IMR-90 (cell line): Measurements from ENCODE around the gene STON2. TPM values are rescaled to one million over a fixed set of nuclear protein-coding genes. Genes with fewer than 3 reads are reported as not detected.

Source experiments
- ATAC-seq: fragments of 200-7000 bp; cut with Tn5 transposase; 2 replicates; pipeline ENCODE4 v1.9.1; 2020; ENCODE audit warnings: low read depth, mild to moderate bottlenecking, moderate library complexity
- BruUV-seq: library from RNA; stranded (reverse); fragments of 400-500 nt; replicated peaks from 2 replicates; lab custom pipeline; 2021; lab: Mats Ljungman, UMichigan
- CTCF ChIA-PET: fragments of 300-600 bp; formaldehyde crosslinking; extraction: SDS; loops from one replicate; lab custom pipeline; 2021; ENCODE audit warnings: antibody characterized with exemption; lab: Yijun Ruan, JAX
- POLR2A ChIA-PET: fragments of 300-600 bp; sonication (Branson Sonifier 250); formaldehyde crosslinking; loops from one replicate; lab custom pipeline; 2022; ENCODE audit warnings: antibody characterized with exemption; ENCODE audit not compliant: unreplicated experiment; lab: Charles Lee
- DNase-seq: peaks from one replicate; pipeline ENCODE4 v3.0.0; 2013
- H2AFZ ChIP-seq: replicated peaks from 2 replicates; pipeline ENCODE3; 2013; ENCODE audit warnings: low read length, mild to moderate bottlenecking; ENCODE audit not compliant: poor library complexity
- H2AK5ac ChIP-seq: 2 replicates; pipeline ENCODE4 v1.6.1; 2013; ENCODE audit warnings: low read depth, low read length, inconsistent platforms
- H2AK9ac ChIP-seq: replicated peaks from 2 replicates; pipeline ENCODE3; 2013; ENCODE audit warnings: mild to moderate bottlenecking, low read depth, low read length, moderate library complexity; ENCODE audit not compliant: poor library complexity
- H2BK120ac ChIP-seq: 2 replicates; pipeline ENCODE4 v1.6.1; 2013; ENCODE audit warnings: low read depth, low read length, inconsistent platforms
- H2BK15ac ChIP-seq: 3 replicates; pipeline ENCODE4 v1.6.1; 2013; ENCODE audit warnings: low read depth, low read length, inconsistent platforms
- H2BK20ac ChIP-seq: 2 replicates; pipeline ENCODE4 v1.6.1; 2013; ENCODE audit warnings: low read depth, mild to moderate bottlenecking, inconsistent platforms, low read length, moderate library complexity
- H2BK5ac ChIP-seq: 2 replicates; pipeline ENCODE4 v1.6.1; 2013; ENCODE audit warnings: mild to moderate bottlenecking, low read depth, low read length, inconsistent platforms; ENCODE audit not compliant: poor library complexity, severe bottlenecking
- H3K14ac ChIP-seq: replicated peaks from 2 replicates; pipeline ENCODE4 v1.6.1; 2013; ENCODE audit warnings: low read depth, low read length, inconsistent platforms
- H3K18ac ChIP-seq: 2 replicates; pipeline ENCODE4 v1.6.1; 2013; ENCODE audit warnings: low read depth, low read length, control low read depth
- H3K23ac ChIP-seq: 2 replicates; pipeline ENCODE4 v1.6.1; 2013; ENCODE audit warnings: low read depth, low read length, inconsistent platforms
- H3K27ac ChIP-seq: 2 replicates; pipeline ENCODE4 v1.5.1; 2013; ENCODE audit warnings: mild to moderate bottlenecking, control low read depth, low read length; ENCODE audit not compliant: insufficient read depth
- H3K27me3 ChIP-seq: 2 replicates; pipeline ENCODE4 v1.6.1; 2013; ENCODE audit warnings: low read length; ENCODE audit not compliant: control insufficient read depth, insufficient read depth
- H3K36me3 ChIP-seq: 2 replicates; pipeline ENCODE4 v1.6.1; 2013; ENCODE audit warnings: low read length, mixed read lengths; ENCODE audit not compliant: control insufficient read depth, insufficient read depth
- H3K4ac ChIP-seq: 2 replicates; pipeline ENCODE4 v1.6.1; 2013; ENCODE audit warnings: low read depth, low read length, inconsistent platforms
- H3K4me1 ChIP-seq: 2 replicates; pipeline ENCODE4 v1.6.1; 2013; ENCODE audit warnings: low read length, mixed read lengths; ENCODE audit not compliant: control insufficient read depth, insufficient read depth
- H3K4me2 ChIP-seq: 2 replicates; pipeline ENCODE4 v1.6.1; 2013; ENCODE audit warnings: low read depth, mild to moderate bottlenecking, control low read depth, low read length, moderate library complexity
- H3K4me3 ChIP-seq: 2 replicates; pipeline ENCODE4 v1.5.1; 2013; ENCODE audit warnings: low read depth, mild to moderate bottlenecking, control low read depth, low read length, moderate library complexity; ENCODE audit not compliant: insufficient read depth
- H3K56ac ChIP-seq: 2 replicates; pipeline ENCODE4 v1.6.1; 2013; ENCODE audit warnings: low read length, inconsistent platforms; ENCODE audit not compliant: insufficient read depth; ENCODE audit errors: extremely low read depth
- H3K79me1 ChIP-seq, 2 experiments: 2 replicates each; pipeline ENCODE4 v1.6.1; 2013; ENCODE audit warnings: low read length in 2 of 2, inconsistent platforms in 1 of 2, low read depth in 1 of 2
- H3K9ac ChIP-seq: 2 replicates; pipeline ENCODE4 v1.6.1; 2013; ENCODE audit warnings: low read depth, low read length, control low read depth
- H3K9me1 ChIP-seq: 2 replicates; pipeline ENCODE4 v1.6.1; 2013; ENCODE audit warnings: low read length, inconsistent platforms; ENCODE audit not compliant: insufficient read depth
- H3K9me3 ChIP-seq: 2 replicates; pipeline ENCODE4 v1.6.1; 2013; ENCODE audit warnings: low read length; ENCODE audit not compliant: control insufficient read depth, insufficient read depth
- H4K20me1 ChIP-seq: 2 replicates; pipeline ENCODE4 v1.6.1; 2013; ENCODE audit warnings: low read length, inconsistent platforms; ENCODE audit not compliant: insufficient read depth
- H4K5ac ChIP-seq: 2 replicates; pipeline ENCODE4 v1.6.1; 2013; ENCODE audit warnings: mild to moderate bottlenecking, low read depth, low read length, control low read depth
- H4K8ac ChIP-seq, 2 experiments: 2 replicates each; pipeline ENCODE4 v1.6.1; 2013; ENCODE audit warnings: low read depth in 2 of 2, low read length in 2 of 2, control low read depth in 1 of 2, inconsistent platforms in 1 of 2
- H4K91ac ChIP-seq: 2 replicates; pipeline ENCODE4 v1.6.1; 2013; ENCODE audit warnings: low read depth, low read length, inconsistent platforms; ENCODE audit not compliant: insufficient read depth
- CEBPB ChIP-seq: IDR thresholded peaks from 2 replicates; pipeline ENCODE4 v1.6.1; 2012; ENCODE audit warnings: low read depth, low read length, improper control_type of control experiment
- ELK1 ChIP-seq: fragments of 150-350 bp; IDR thresholded peaks from 2 replicates; pipeline ENCODE4 v1.6.1; 2016; ENCODE audit warnings: low read depth, mild to moderate bottlenecking, low read length, moderate library complexity, borderline replicate concordance
- MXI1 ChIP-seq: IDR thresholded peaks from 2 replicates; pipeline ENCODE4 v1.6.1; 2012; ENCODE audit warnings: low read depth, mild to moderate bottlenecking, low read length, moderate library complexity, borderline replicate concordance
- POLR2A ChIP-seq: IDR thresholded peaks from 2 replicates; pipeline ENCODE4 v1.6.1; 2012; ENCODE audit warnings: mild to moderate bottlenecking, low read depth, low read length
- RCOR1 ChIP-seq: IDR thresholded peaks from 2 replicates; pipeline ENCODE4 v1.6.1; 2012; ENCODE audit warnings: mild to moderate bottlenecking, low read length, improper control_type of control experiment; ENCODE audit not compliant: insufficient replicate concordance
- SMC3 ChIP-seq: fragments of 150-350 bp; IDR thresholded peaks from 2 replicates; pipeline ENCODE4 v1.6.1; 2016; ENCODE audit warnings: low read depth, mild to moderate bottlenecking, antibody characterized with exemption, low read length, moderate library complexity
- USF2 ChIP-seq: fragments of 150-350 bp; IDR thresholded peaks from 2 replicates; pipeline ENCODE4 v1.6.1; 2017; ENCODE audit warnings: mild to moderate bottlenecking, antibody characterized with exemption, low read length, low read depth
- WGBS, 2 experiments: methylation state at CpG; one replicate each; pipeline versions ENCODE4 v1.1.5 to v1.1.7; 2013; ENCODE audit warnings: missing lambda C conversion rate in 2 of 2; ENCODE audit not compliant: insufficient read length in 1 of 2; ENCODE audit errors: extremely low coverage in 2 of 2; 5-methylcytosine and 5-hydroxymethylcytosine counted together
- dilution Hi-C: fragments of 300-500 bp; cut with HindIII; formaldehyde crosslinking; loops from one replicate; pipeline ENCODE4 v1.14.3; 2018; ENCODE audit warnings: low sequenced_read_pairs; ENCODE audit not compliant: unreplicated experiment
- in situ Hi-C: fragments of 300-500 bp; cut with MboI; formaldehyde crosslinking; loops from 3 replicates; pipeline ENCODE4 v1.14.3; 2019; ENCODE audit warnings: low sequenced_read_pairs, inconsistent platforms, mixed read lengths
- intact Hi-C: fragments of 100-400 bp; cut with micrococcal nuclease; formaldehyde crosslinking; loops from 2 replicates; pipeline ENCODE4 v1.10.0; 2022
- polyA plus RNA-seq, 3 experiments: library from polyadenylated mRNA; depleted of rRNA; stranded (reverse); fragments of >200 nt; gene quantifications; 2 replicates each; pipeline ENCODE4 v1.2.3, GENCODE V29; 2012; ENCODE audit warnings: low replicate concordance in 1 of 3
- total RNA-seq: library from RNA; depleted of rRNA; stranded (reverse); fragments of >200 nt; gene quantifications from 2 replicates; pipeline ENCODE4 v1.2.3, GENCODE V29; 2012
- TF ChIP-seq, protein P1 (sequence below): conservative IDR thresholded peaks from 2 replicates; pipeline ENCODE4 v1.5.1; 2012; ENCODE audit warnings: mild to moderate bottlenecking, low read depth, low read length, improper control_type of control experiment

The STON2 gene
- total and polyA plus RNA-seq, 2 of the 4 experiments (the other 2 are of a cell fraction) = not detected

- ATAC-seq = no peak
- WGBS, 2 experiments = no CpG with 5 or more reads among the region's 3 CpGs
- Histone ChIP-seq H3K4me1 (no peaks in the 10 kb centered on the region), H3K9me3 (no peaks in the 10 kb centered on the region), H3K23ac (no peak overlapping the region), H2BK120ac (no peak overlapping the region), H3K4ac (no peak overlapping the region), H3K9ac (no peak overlapping the region), H2BK15ac (no peak overlapping the region), H2AFZ (no peak overlapping the region), H3K4me2 (no peak overlapping the region), H3K79me1 (no peaks in the 10 kb centered on the region), H2BK5ac (no peak overlapping the region), H3K36me3 (no peaks in the 10 kb centered on the region), H4K5ac (no peak overlapping the region), H2BK20ac (no peak overlapping the region), H4K20me1 (no peaks in the 10 kb centered on the region), H3K18ac (no peak overlapping the region), H2AK9ac (no peak overlapping the region), H3K56ac (no peak overlapping the region), H2AK5ac (no peak overlapping the region), H4K91ac (no peak overlapping the region), H3K27ac (no peak overlapping the region), H3K9me1 (no peaks in the 10 kb centered on the region), H3K4me3 (no peak overlapping the region), H4K8ac (no peak overlapping the region), H3K14ac (no peak overlapping the region), H3K27me3 (no peaks in the 10 kb centered on the region; the same call in 1 of the 2 replicates)
- dilution Hi-C loops (no loop called here), in situ Hi-C loops (loop anchor here (5.0 kb wide), 1 partner anchor 178 kb away; no protein-coding TSS in a partner anchor), intact Hi-C loops (no loop called here)
- no peak for DNase-seq
- POLR2A ChIA-PET = no interaction called here
- CTCF ChIA-PET = interaction anchor here (1.1 kb wide), 1 partner anchor 191 kb away, joined by 3 read pairs; no protein-coding TSS in a partner anchor
- no TSS peak for BruUV-seq
- TF ChIP-seq USF2 = no peak
- no peak for TF ChIP-seq RCOR1
- no peak for TF ChIP-seq MXI1
- no peak for TF ChIP-seq SMC3
- TF ChIP-seq, protein P1, sequence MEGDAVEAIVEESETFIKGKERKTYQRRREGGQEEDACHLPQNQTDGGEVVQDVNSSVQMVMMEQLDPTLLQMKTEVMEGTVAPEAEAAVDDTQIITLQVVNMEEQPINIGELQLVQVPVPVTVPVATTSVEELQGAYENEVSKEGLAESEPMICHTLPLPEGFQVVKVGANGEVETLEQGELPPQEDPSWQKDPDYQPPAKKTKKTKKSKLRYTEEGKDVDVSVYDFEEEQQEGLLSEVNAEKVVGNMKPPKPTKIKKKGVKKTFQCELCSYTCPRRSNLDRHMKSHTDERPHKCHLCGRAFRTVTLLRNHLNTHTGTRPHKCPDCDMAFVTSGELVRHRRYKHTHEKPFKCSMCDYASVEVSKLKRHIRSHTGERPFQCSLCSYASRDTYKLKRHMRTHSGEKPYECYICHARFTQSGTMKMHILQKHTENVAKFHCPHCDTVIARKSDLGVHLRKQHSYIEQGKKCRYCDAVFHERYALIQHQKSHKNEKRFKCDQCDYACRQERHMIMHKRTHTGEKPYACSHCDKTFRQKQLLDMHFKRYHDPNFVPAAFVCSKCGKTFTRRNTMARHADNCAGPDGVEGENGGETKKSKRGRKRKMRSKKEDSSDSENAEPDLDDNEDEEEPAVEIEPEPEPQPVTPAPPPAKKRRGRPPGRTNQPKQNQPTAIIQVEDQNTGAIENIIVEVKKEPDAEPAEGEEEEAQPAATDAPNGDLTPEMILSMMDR = no peak
- no peak for TF ChIP-seq POLR2A
- TF ChIP-seq ELK1 = no peak
- TF ChIP-seq CEBPB = no peak
Observed at GRCh38 chr14:81273961-81274575, 126.1 kb downstream of the STON2 start.
